Measurements from ENCODE around the gene RHAG.
"Not testable (repeated sequence)": the region's sequence is repeated elsewhere in the genome, so short reads cannot be mapped to it uniquely, and the experiment has no call there.

- TF ChIP-seq CTCF, EP300 (IDR thresholded peaks at IDR 0.05): not testable (repeated sequence)
Observed at GRCh38 chr6:49604080-49604479, 32.6 kb downstream of the RHAG start.
